H9 (cell line): ENCODE data around the gene BBX. TPM values are rescaled to one million over a fixed set of nuclear protein-coding genes. Genes with fewer than 3 reads are reported as not detected.

ENCODE experiments used
- DNase-seq: peaks from one replicate; pipeline ENCODE4 v3.0.0-alpha.2; 2017
- H2AFZ ChIP-seq: one replicate; pipeline ENCODE4 v1.6.1; 2013; ENCODE audit warnings: mild to moderate bottlenecking, low read length, control low read depth, moderate library complexity
- H2AK5ac ChIP-seq: 2 replicates; pipeline ENCODE4 v1.6.1; 2013; ENCODE audit warnings: low read length, control low read depth, mixed read lengths; ENCODE audit not compliant: insufficient read length
- H2BK120ac ChIP-seq: one replicate; pipeline ENCODE4 v1.6.1; 2013; ENCODE audit warnings: low read depth, mild to moderate bottlenecking, low read length, control low read depth, inconsistent platforms; ENCODE audit not compliant: poor library complexity, severe bottlenecking
- H2BK12ac ChIP-seq: 2 replicates; pipeline ENCODE4 v1.6.1; 2013; ENCODE audit warnings: low read length, control low read depth, mixed read lengths, low read depth; ENCODE audit not compliant: insufficient read length
- H2BK15ac ChIP-seq: 2 replicates; pipeline ENCODE4 v1.6.1; 2013; ENCODE audit warnings: low read depth, low read length, control low read depth
- H2BK20ac ChIP-seq: one replicate; pipeline ENCODE4 v1.6.1; 2013; ENCODE audit warnings: low read depth, mild to moderate bottlenecking, low read length, control low read depth, inconsistent platforms; ENCODE audit not compliant: poor library complexity, severe bottlenecking
- H2BK5ac ChIP-seq: 2 replicates; pipeline ENCODE4 v1.6.1; 2013; ENCODE audit warnings: low read length, control low read depth, mixed read lengths; ENCODE audit not compliant: insufficient read length
- H3K14ac ChIP-seq: 2 replicates; pipeline ENCODE4 v1.6.1; 2013; ENCODE audit warnings: low read length, control low read depth; ENCODE audit not compliant: insufficient read depth
- H3K18ac ChIP-seq: 2 replicates; pipeline ENCODE4 v1.6.1; 2013; ENCODE audit warnings: low read depth, mild to moderate bottlenecking, mixed read lengths, low read length, control low read depth; ENCODE audit not compliant: insufficient read length
- H3K23ac ChIP-seq: 2 replicates; pipeline ENCODE4 v1.6.1; 2013; ENCODE audit warnings: low read length, control low read depth, mixed read lengths, low read depth; ENCODE audit not compliant: insufficient read length
- H3K23me2 ChIP-seq: 2 replicates; pipeline ENCODE4 v1.6.1; 2013; ENCODE audit warnings: low read depth, mild to moderate bottlenecking, mixed read lengths, low read length, control low read depth; ENCODE audit not compliant: insufficient read length, poor library complexity, severe bottlenecking
- H3K27ac ChIP-seq: 2 replicates; pipeline ENCODE4 v1.5.1; 2013; ENCODE audit warnings: low read length, control low read depth, mixed read lengths, low read depth; ENCODE audit not compliant: insufficient read length
- H3K27me3 ChIP-seq: 2 replicates; pipeline ENCODE4 v1.6.1; 2013; ENCODE audit warnings: low read length, control low read depth, inconsistent platforms; ENCODE audit not compliant: insufficient read depth
- H3K4ac ChIP-seq: 2 replicates; pipeline ENCODE4 v1.6.1; 2013; ENCODE audit warnings: low read depth, mild to moderate bottlenecking, control low read depth, inconsistent platforms, low read length, moderate library complexity
- H3K4me1 ChIP-seq: 2 replicates; pipeline ENCODE4 v1.6.1; 2013; ENCODE audit warnings: low read length, control low read depth, inconsistent platforms; ENCODE audit not compliant: insufficient read depth
- H3K4me2 ChIP-seq: 2 replicates; pipeline ENCODE4 v1.6.1; 2013; ENCODE audit warnings: low read length, control low read depth, mixed read lengths; ENCODE audit not compliant: insufficient read length, insufficient read depth
- H3K56ac ChIP-seq: 2 replicates; pipeline ENCODE4 v1.6.1; 2013; ENCODE audit warnings: low read depth, mild to moderate bottlenecking, mixed read lengths, low read length, control low read depth; ENCODE audit not compliant: insufficient read length
- H3K79me1 ChIP-seq: 2 replicates; pipeline ENCODE4 v1.6.1; 2013; ENCODE audit warnings: low read depth, mild to moderate bottlenecking, moderate library complexity, low read length, control low read depth, inconsistent platforms; ENCODE audit not compliant: insufficient read depth, poor library complexity, severe bottlenecking
- H3K79me2 ChIP-seq: 2 replicates; pipeline ENCODE4 v1.6.1; 2013; ENCODE audit warnings: low read length, control low read depth, inconsistent platforms; ENCODE audit not compliant: insufficient read depth
- H3K9ac ChIP-seq: 2 replicates; pipeline ENCODE4 v1.6.1; 2013; ENCODE audit warnings: low read length, control low read depth, mixed read lengths; ENCODE audit not compliant: insufficient read length; ENCODE audit errors: extremely low read depth
- H3K9me3 ChIP-seq: one replicate; pipeline ENCODE4 v1.6.1; 2013; ENCODE audit warnings: low read depth, low read length, inconsistent platforms; ENCODE audit not compliant: control insufficient read depth
- H3T11ph ChIP-seq: one replicate; pipeline ENCODE4 v1.6.1; 2013; ENCODE audit warnings: mild to moderate bottlenecking, low read length, control low read depth, inconsistent platforms
- H4K20me1 ChIP-seq: one replicate; pipeline ENCODE4 v1.6.1; 2013; ENCODE audit not compliant: control insufficient read depth, insufficient read length, insufficient read depth
- H4K5ac ChIP-seq: 2 replicates; pipeline ENCODE4 v1.6.1; 2013; ENCODE audit warnings: low read depth, mild to moderate bottlenecking, mixed read lengths, low read length, control low read depth; ENCODE audit not compliant: insufficient read length
- H4K8ac ChIP-seq: replicated peaks from 2 replicates; pipeline ENCODE4 v1.6.1; 2013; ENCODE audit warnings: low read length, control low read depth, mixed read lengths, low read depth; ENCODE audit not compliant: insufficient read length
- H4K91ac ChIP-seq: 2 replicates; pipeline ENCODE4 v1.6.1; 2013; ENCODE audit warnings: low read depth, mild to moderate bottlenecking, moderate library complexity, mixed read lengths, low read length, control low read depth; ENCODE audit not compliant: insufficient read length
- H3K27ac Mint-ChIP-seq, 3 experiments: 2 replicates in 2 of 3; 3 replicates in 1 of 3; pipeline ENCODE4 v1.8.0; 2020 to 2021; ENCODE audit warnings: mixed read lengths in 3 of 3, mild to moderate bottlenecking in 1 of 3, moderate library complexity in 1 of 3
- H3K27me3 Mint-ChIP-seq: 2 replicates; pipeline ENCODE4 v1.8.0; 2021; ENCODE audit warnings: low read depth, mild to moderate bottlenecking, moderate library complexity, mixed read lengths
- H3K36me3 Mint-ChIP-seq, 3 experiments: 2 replicates in 2 of 3; 3 replicates in 1 of 3; pipeline ENCODE4 v1.8.0; 2020 to 2021; ENCODE audit warnings: low read depth in 3 of 3, mixed read lengths in 3 of 3; ENCODE audit not compliant: insufficient read depth in 1 of 3
- H3K4me1 Mint-ChIP-seq, 2 experiments: 2 replicates each; pipeline ENCODE4 v1.8.0; 2020; ENCODE audit warnings: mixed read lengths in 2 of 2
- H3K4me3 Mint-ChIP-seq, 2 experiments: 2 replicates in 1 of 2; 3 replicates in 1 of 2; pipeline ENCODE4 v1.8.0; 2020 to 2021; ENCODE audit warnings: mild to moderate bottlenecking in 2 of 2, mixed read lengths in 2 of 2, moderate library complexity in 1 of 2
- H3K9me3 Mint-ChIP-seq, 2 experiments: 2 replicates in 1 of 2; 3 replicates in 1 of 2; pipeline ENCODE4 v1.8.0; 2020; ENCODE audit warnings: mild to moderate bottlenecking in 2 of 2, mixed read lengths in 2 of 2, moderate library complexity in 1 of 2
- WGBS: extraction: QIAGEN DNeasy Blood & Tissue Kit; methylation state at CpG from one replicate; pipeline ENCODE4 v1.1.7; 2013; ENCODE audit warnings: missing lambda C conversion rate, low lambda C conversion rate, mixed read lengths; ENCODE audit not compliant: insufficient read length; ENCODE audit errors: extremely low coverage; 5-methylcytosine and 5-hydroxymethylcytosine counted together
- total RNA-seq: library from RNA; stranded (reverse); gene quantifications from 2 replicates; pipeline ENCODE4 v1.2.1, GENCODE V29; 2021
- TF ChIP-seq, protein P1 (sequence below): fragments of 200-600 bp; sonication (generic); conservative IDR thresholded peaks from 3 replicates; pipeline ENCODE4 v1.8.0; 2021; ENCODE audit warnings: antibody characterized with exemption, mild to moderate bottlenecking

The BBX gene
- total RNA-seq, 1 experiment from 2014 or later, result 34.8 TPM

DNA sequence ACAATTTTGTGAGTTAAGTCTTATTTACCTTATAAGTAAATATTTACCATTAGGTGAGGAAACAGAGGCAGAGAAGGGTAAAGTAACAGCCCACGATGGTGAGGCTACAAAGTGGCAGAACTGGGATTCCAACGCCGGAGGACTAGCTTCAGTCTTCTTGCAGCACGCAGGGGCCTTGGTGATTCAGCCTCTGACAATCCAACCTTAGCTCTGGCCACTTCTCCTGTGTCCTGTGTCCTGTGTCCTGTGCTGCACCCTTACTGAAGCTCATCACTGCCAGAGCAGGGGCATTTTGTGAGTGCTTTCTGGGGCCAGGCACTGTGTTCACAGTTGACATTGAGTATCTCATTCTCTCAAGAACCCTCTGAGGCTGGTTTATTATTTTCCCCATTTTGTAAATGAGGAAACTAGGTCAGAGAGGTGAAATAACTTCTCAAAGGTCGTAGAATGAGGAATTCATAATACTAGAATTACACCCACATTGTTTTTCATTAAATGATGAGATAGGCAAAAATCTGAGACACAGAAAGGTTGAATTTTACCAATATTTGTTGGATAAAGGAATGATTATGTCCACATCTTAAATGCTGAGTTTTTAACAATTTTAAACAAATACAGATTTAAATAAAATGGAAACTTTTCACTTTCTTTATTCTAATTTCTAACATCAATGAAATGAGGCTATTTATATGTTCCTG is 215.9 kb downstream of the BBX start:
- H4K91ac ChIP-seq, result no peak overlapping the region

More for the DNA sequence above, 215.9 kb downstream of the BBX start:
- Histone ChIP-seq H3K23me2 (no peaks in the 10 kb centered on the region), H3K27ac (no peak overlapping the region), H4K8ac (no peak overlapping the region), H2AFZ (no peak overlapping the region), H3K4ac (no peak overlapping the region), H3K23ac (no peak overlapping the region), H2BK15ac (no peak overlapping the region), H3K79me1 (no peaks in the 10 kb centered on the region), H3K9ac (no peak overlapping the region), H3K14ac (no peak overlapping the region), H3K18ac (no peak overlapping the region), H4K5ac (no peak overlapping the region), H3K56ac (no peak overlapping the region), H3K79me2 (no peaks in the 10 kb centered on the region), H4K20me1 (no peaks in the 10 kb centered on the region), H3K9me3 (no peaks in the 10 kb centered on the region), H3K27me3 (no peaks in the 10 kb centered on the region), H2BK20ac (no peak overlapping the region), H2BK5ac (no peak overlapping the region), H2BK12ac (no peak overlapping the region), H3T11ph (no peak overlapping the region), H2AK5ac (no peak overlapping the region), H3K4me1 (no peaks in the 10 kb centered on the region), H3K4me2 (no peak overlapping the region), H2BK120ac (no peak overlapping the region)
- TF ChIP-seq, protein P1, sequence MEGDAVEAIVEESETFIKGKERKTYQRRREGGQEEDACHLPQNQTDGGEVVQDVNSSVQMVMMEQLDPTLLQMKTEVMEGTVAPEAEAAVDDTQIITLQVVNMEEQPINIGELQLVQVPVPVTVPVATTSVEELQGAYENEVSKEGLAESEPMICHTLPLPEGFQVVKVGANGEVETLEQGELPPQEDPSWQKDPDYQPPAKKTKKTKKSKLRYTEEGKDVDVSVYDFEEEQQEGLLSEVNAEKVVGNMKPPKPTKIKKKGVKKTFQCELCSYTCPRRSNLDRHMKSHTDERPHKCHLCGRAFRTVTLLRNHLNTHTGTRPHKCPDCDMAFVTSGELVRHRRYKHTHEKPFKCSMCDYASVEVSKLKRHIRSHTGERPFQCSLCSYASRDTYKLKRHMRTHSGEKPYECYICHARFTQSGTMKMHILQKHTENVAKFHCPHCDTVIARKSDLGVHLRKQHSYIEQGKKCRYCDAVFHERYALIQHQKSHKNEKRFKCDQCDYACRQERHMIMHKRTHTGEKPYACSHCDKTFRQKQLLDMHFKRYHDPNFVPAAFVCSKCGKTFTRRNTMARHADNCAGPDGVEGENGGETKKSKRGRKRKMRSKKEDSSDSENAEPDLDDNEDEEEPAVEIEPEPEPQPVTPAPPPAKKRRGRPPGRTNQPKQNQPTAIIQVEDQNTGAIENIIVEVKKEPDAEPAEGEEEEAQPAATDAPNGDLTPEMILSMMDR, result no peak
- Mint-ChIP-seq H3K4me1 (no peaks in the 10 kb centered on the region; a peak in 2 of 4 replicates), H3K36me3 (peaks cover 0 to 2% (median 0%) of the 10 kb centered on the region in 3 experiments; a peak in 2 of 7 replicates), H3K27ac (no peak overlapping the region), H3K9me3 (no peaks in the 10 kb centered on the region), H3K27me3 (no peaks in the 10 kb centered on the region), H3K4me3 (no peak overlapping the region)
- DNase-seq, result no peak
- no CpG with 5 or more reads among the region's 5 CpGs for WGBS
